Mesothelial cell of epicardium (in vitro differentiated cells): Measurements from ENCODE around the gene A1BG. TPM values are rescaled to one million over a fixed set of nuclear protein-coding genes. Genes with fewer than 3 reads are reported as not detected.

Experiments used
- DNase-seq, 2 experiments: peaks; one replicate each; pipeline ENCODE4 v3.0.0; 2021; ENCODE audit warnings: low spot score in 2 of 2; ENCODE audit not compliant: unreplicated experiment in 2 of 2
- H3K27ac Mint-ChIP-seq: 2 replicates; pipeline ENCODE4 v1.8.0; 2021; ENCODE audit warnings: mixed read lengths
- H3K27me3 Mint-ChIP-seq: 2 replicates; pipeline ENCODE4 v1.8.0; 2021; ENCODE audit warnings: low read depth, mixed read lengths
- H3K36me3 Mint-ChIP-seq: 2 replicates; pipeline ENCODE4 v1.8.0; 2021; ENCODE audit warnings: mixed read lengths
- H3K4me1 Mint-ChIP-seq: 2 replicates; pipeline ENCODE4 v1.8.0; 2021; ENCODE audit warnings: mixed read lengths
- H3K4me3 Mint-ChIP-seq: 2 replicates; pipeline ENCODE4 v1.8.0; 2021; ENCODE audit warnings: mild to moderate bottlenecking, moderate library complexity, mixed read lengths
- H3K9me3 Mint-ChIP-seq: 2 replicates; pipeline ENCODE4 v1.8.0; 2021; ENCODE audit warnings: mixed read lengths
- total RNA-seq: library from RNA; stranded (reverse); gene quantifications from 3 replicates; pipeline ENCODE4 v1.2.1, GENCODE V29; 2021
- TF ChIP-seq, protein P1 (sequence below): fragments of 200-600 bp; sonication (generic); IDR thresholded peaks from one replicate; pipeline ENCODE4 v1.5.0; 2021; ENCODE audit warnings: antibody characterized with exemption; ENCODE audit not compliant: unreplicated experiment

A1BG gene
- total RNA-seq, 1 donor from 2014 or later, result 12.3 TPM

DNA sequence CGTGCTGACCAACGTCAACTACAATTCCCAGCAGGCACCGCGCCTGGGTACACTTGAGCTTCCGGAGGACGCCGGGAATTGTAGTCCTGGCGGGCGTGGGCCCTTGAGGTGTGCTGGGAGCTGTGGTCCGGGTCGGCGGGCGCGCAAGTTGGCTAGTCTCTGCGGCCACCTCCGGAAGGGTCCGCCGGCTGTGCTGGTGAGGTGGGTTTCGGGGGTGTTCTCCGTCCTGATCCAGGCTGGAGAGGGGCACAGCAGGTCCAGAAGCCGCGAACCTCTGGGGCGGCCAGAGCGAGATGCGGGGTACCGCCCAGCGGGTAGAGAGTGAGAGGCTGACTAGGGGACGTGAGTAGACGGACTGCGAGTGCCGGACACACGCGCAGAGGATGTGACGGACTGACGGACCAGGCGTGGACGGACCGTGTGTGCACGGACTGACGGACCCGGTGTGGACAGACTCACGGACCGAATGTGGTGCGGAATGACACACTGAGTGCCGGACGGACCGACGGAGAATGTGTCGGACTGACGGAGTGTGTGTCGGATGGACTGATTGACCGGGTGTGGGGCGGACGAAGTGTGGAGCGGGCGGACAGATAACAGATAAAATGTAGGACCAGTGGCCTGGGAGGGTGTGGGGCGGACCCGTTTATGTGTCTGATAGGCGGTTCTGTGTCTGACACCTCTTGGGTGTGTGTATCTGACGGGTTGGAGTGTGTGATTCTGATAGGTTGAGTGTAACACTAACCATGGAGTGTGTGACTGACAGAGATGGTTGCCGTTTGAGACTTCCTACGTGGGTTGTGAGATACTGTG lies 26.2 kb downstream of the A1BG start, which contains the start of gene ZSCAN22:
ZSCAN22 (plus strand) TSS at position 81 of the 813 bp plus-strand sequence. CDS start 7,809 bp downstream, outside the sequence.
- Mint-ChIP-seq H3K9me3 (no peaks in the 10 kb centered on the region), H3K4me1 (peaks cover 2% of the 10 kb centered on the region), H3K27ac (no peak within 1 kb of the TSS), H3K27me3 (no peaks in the 10 kb centered on the region), H3K36me3 (no peaks in the 10 kb centered on the region), H3K4me3 (no peak within 1 kb of the TSS)
- TF ChIP-seq, protein P1, sequence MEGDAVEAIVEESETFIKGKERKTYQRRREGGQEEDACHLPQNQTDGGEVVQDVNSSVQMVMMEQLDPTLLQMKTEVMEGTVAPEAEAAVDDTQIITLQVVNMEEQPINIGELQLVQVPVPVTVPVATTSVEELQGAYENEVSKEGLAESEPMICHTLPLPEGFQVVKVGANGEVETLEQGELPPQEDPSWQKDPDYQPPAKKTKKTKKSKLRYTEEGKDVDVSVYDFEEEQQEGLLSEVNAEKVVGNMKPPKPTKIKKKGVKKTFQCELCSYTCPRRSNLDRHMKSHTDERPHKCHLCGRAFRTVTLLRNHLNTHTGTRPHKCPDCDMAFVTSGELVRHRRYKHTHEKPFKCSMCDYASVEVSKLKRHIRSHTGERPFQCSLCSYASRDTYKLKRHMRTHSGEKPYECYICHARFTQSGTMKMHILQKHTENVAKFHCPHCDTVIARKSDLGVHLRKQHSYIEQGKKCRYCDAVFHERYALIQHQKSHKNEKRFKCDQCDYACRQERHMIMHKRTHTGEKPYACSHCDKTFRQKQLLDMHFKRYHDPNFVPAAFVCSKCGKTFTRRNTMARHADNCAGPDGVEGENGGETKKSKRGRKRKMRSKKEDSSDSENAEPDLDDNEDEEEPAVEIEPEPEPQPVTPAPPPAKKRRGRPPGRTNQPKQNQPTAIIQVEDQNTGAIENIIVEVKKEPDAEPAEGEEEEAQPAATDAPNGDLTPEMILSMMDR, result no peak
- DNase-seq, result peak; percentile 81 to 86

DNA sequence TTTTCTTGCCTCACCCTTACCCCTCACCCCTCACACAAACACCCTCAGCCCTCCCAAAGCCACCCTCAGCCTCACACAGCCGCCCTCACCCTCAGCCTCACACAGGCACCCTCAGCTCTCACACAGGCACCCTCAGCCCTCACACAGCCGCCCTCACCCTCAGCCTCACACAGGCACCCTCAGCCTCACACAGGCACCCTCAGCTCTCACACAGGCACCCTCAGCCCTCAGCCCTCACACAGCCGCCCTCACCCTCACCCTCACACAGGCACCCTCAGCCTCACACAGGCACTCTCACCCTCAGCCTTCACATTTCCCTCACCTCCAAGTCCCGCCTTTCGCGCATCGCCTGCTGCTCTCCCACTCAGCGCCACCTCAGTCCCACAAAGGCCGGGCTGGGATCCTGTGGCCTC lies 26.8 kb downstream of the A1BG start:
- H3K27ac Mint-ChIP-seq, result no peak overlapping the region
- no peaks in the 10 kb centered on the region for H3K36me3 Mint-ChIP-seq
- no peak for DNase-seq
- H3K27me3 Mint-ChIP-seq, result no peaks in the 10 kb centered on the region
- no peak overlapping the region for H3K4me3 Mint-ChIP-seq
- TF ChIP-seq, protein P1, result no peak
- no peaks in the 10 kb centered on the region for H3K9me3 Mint-ChIP-seq
- H3K4me1 Mint-ChIP-seq, result peaks cover 2% of the 10 kb centered on the region

DNA sequence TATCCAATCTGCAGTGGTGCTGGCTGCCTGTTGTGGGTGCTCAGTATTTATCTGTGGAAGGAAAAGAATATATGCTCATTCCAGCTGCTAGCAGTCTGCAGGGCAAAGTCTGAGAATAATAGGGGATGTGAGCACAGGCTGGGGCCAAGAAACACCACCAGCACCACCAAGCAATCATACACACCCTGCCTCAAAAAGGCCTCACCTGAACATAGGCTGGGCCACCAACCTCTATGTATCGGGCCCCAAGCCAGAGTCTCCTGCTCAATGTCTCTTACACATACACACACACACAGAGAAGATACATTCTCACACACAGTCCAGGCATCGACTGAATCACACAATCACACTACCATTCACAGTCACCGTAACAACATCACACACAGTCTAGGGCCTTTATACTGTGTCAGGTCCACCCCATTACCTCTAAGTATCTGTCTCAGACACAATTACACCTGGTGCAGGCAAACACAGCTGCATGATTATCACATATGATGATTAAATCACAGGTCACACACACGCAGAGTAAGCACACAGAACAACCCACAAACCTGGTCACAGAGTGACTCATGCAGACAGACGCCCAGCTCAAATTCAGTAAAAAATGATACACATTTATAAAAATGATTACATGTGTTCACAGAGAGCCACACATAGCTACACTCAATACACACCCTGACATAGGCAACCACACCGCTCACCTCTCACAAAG lies 27.8 kb downstream of the A1BG start:
- DNase-seq, result no peak
- Mint-ChIP-seq H3K4me1 (peaks cover 2% of the 10 kb centered on the region), H3K27ac (no peak overlapping the region), H3K9me3 (no peaks in the 10 kb centered on the region), H3K36me3 (no peaks in the 10 kb centered on the region), H3K27me3 (no peaks in the 10 kb centered on the region), H3K4me3 (no peak overlapping the region)
- TF ChIP-seq, protein P1, result no peak

DNA sequence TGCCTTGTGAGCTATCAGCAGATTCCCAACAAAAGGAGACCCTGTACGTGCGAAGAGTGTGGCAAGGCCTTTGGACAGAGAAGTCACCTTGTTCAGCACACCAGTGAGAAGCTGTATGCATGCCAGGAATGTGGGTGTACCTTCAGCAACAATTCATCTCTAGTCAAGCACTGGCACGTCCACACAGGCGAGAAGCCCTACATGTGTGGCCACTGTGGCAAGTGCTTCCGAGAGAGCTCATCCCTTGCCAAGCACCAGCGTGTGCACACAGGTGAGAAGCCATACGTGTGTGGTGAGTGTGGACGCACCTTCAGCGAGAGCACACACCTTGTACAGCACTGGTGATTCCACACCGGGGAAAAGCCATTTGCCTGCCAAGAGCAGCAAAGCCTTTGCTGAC lies 34.1 kb downstream of the A1BG start:
- no peak overlapping the region for H3K4me3 Mint-ChIP-seq
- H3K27me3 Mint-ChIP-seq, result no peaks in the 10 kb centered on the region
- H3K27ac Mint-ChIP-seq, result no peak overlapping the region
- DNase-seq, result no peak
- H3K36me3 Mint-ChIP-seq, result peaks cover 16% of the 10 kb centered on the region
- peaks cover 6% of the 10 kb centered on the region for H3K9me3 Mint-ChIP-seq
- H3K4me1 Mint-ChIP-seq, result no peaks in the 10 kb centered on the region
- TF ChIP-seq, protein P1, result no peak

DNA sequence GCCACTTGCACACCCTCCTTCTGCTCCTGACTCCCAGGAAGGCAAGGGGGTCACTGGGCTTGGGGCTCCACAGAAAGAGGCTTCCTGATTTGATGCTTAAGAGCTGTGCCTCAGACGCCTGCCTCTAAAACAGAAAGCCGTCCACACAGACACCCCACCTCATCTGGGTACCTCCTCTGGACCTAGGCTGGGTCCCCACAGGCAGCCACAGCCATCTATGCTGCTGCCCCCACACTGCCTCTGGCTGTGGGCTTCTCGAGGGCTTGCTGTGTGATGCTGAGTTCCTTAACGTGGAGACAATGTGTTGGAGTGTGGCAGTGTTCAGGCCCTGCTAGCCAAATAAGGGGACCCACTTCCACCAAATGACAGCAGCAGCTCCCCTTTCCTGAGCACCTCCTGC lies 35.0 kb downstream of the A1BG start:
- Mint-ChIP-seq H3K4me1 (no peaks in the 10 kb centered on the region), H3K9me3 (peaks cover 6% of the 10 kb centered on the region), H3K36me3 (peaks cover 21% of the 10 kb centered on the region), H3K27me3 (no peaks in the 10 kb centered on the region), H3K27ac (no peak overlapping the region), H3K4me3 (no peak overlapping the region)
- DNase-seq, result no peak
- TF ChIP-seq, protein P1, result no peak
